OCI-LY7 (cell line): ENCODE results near the gene GMCL1. TPM values are rescaled to one million over a fixed set of nuclear protein-coding genes. Genes with fewer than 3 reads are reported as not detected.
A peak's percentile ranks its signal among the peaks of the same experiment; 100 is the strongest.

Experiments used
- BruUV-seq: library from RNA; stranded (reverse); fragments of 400-500 nt; replicated peaks from 2 replicates; lab custom pipeline; 2021; lab: Mats Ljungman, UMichigan
- CTCF ChIA-PET: fragments of 300-600 bp; sonication (Branson Sonifier 250); formaldehyde crosslinking; loops from one replicate; lab custom pipeline; 2022; ENCODE audit warnings: antibody characterized with exemption; ENCODE audit not compliant: unreplicated experiment; lab: Charles Lee
- POLR2A ChIA-PET: fragments of 300-600 bp; sonication (Branson Sonifier 250); formaldehyde crosslinking; loops from one replicate; lab custom pipeline; 2022; ENCODE audit warnings: antibody characterized with exemption; lab: Charles Lee
- DNase-seq: peaks from one replicate; pipeline ENCODE4 v3.0.0-alpha.2; 2015; ENCODE audit warnings: low spot score
- H2AFZ ChIP-seq: fragments of 200-600 bp; sonication (generic), shearing (Covaris generic); 2 replicates; pipeline ENCODE4 v1.6.1; 2014; ENCODE audit warnings: mild to moderate bottlenecking, antibody characterized with exemption, low read length, moderate library complexity
- H3K27ac ChIP-seq: fragments of 200-600 bp; sonication (generic); 2 replicates; pipeline ENCODE4 v1.5.1; 2014; ENCODE audit warnings: mixed run types, low read depth, mild to moderate bottlenecking, moderate library complexity, low read length, inconsistent platforms; ENCODE audit not compliant: poor library complexity, severe bottlenecking
- H3K36me3 ChIP-seq: fragments of 200-600 bp; sonication (generic); 2 replicates; pipeline ENCODE4 v1.6.1; 2014; ENCODE audit warnings: mild to moderate bottlenecking, antibody characterized with exemption, low read length, moderate library complexity, mixed read lengths; ENCODE audit not compliant: insufficient read depth
- H3K4me1 ChIP-seq: fragments of 200-600 bp; sonication (generic); 2 replicates; pipeline ENCODE4 v1.5.1; 2014; ENCODE audit warnings: mild to moderate bottlenecking, low read length; ENCODE audit not compliant: insufficient read depth, poor library complexity, severe bottlenecking
- H3K4me2 ChIP-seq: fragments of 200-600 bp; sonication (generic); 2 replicates; pipeline ENCODE4 v1.6.1; 2014; ENCODE audit warnings: mild to moderate bottlenecking, low read length
- H3K4me3 ChIP-seq: fragments of 200-600 bp; sonication (generic); 2 replicates; pipeline ENCODE4 v1.5.1; 2014; ENCODE audit warnings: mild to moderate bottlenecking, low read depth, low read length; ENCODE audit not compliant: poor library complexity, severe bottlenecking
- H3K79me2 ChIP-seq: fragments of 200-600 bp; sonication (generic); 2 replicates; pipeline ENCODE4 v1.6.1; 2016; ENCODE audit warnings: low read depth, mild to moderate bottlenecking, low read length, moderate library complexity, mixed read lengths; ENCODE audit not compliant: insufficient read depth
- H3K9me2 ChIP-seq: fragments of 200-600 bp; sonication (generic); 2 replicates; pipeline ENCODE4 v1.6.1; 2016; ENCODE audit warnings: mild to moderate bottlenecking, low read length, mixed read lengths; ENCODE audit not compliant: insufficient read depth
- H3K9me3 ChIP-seq: fragments of 200-600 bp; sonication (generic); 2 replicates; pipeline ENCODE4 v1.6.1; 2014; ENCODE audit warnings: mild to moderate bottlenecking, mixed run types, low read length, mixed read lengths
- H4K20me1 ChIP-seq: fragments of 200-600 bp; sonication (generic); 2 replicates; pipeline ENCODE4 v1.6.1; 2014; ENCODE audit warnings: mild to moderate bottlenecking, antibody characterized with exemption, low read length, moderate library complexity, mixed read lengths; ENCODE audit not compliant: insufficient read depth
- CTCF ChIP-seq: fragments of 200-600 bp; sonication (generic); conservative IDR thresholded peaks from 2 replicates; pipeline ENCODE4 v1.5.1; 2014; ENCODE audit warnings: mild to moderate bottlenecking, antibody characterized with exemption, low read length, moderate library complexity, mixed read lengths
- EZH2phosphoT487 ChIP-seq: fragments of 200-600 bp; sonication (generic); IDR thresholded peaks from 2 replicates; pipeline ENCODE4 v1.6.1; 2018; ENCODE audit warnings: low read depth, borderline replicate concordance, mild to moderate bottlenecking, mixed run types, antibody characterized with exemption, low read length, moderate library complexity, mixed read lengths
- intact Hi-C: fragments of 100-400 bp; cut with micrococcal nuclease; formaldehyde crosslinking; loops from one replicate; pipeline ENCODE4 v1.10.0; 2022; ENCODE audit not compliant: unreplicated experiment
- total RNA-seq, 2 experiments: library from RNA; depleted of rRNA in 1 of 2; stranded (reverse); fragments of >200 nt in 1 of 2; shearing (Covaris generic) in 1 of 2; gene quantifications; 2 replicates each; pipeline ENCODE4 v1.2.3, GENCODE V29; 2014 to 2022

Gene GMCL1
- total RNA-seq, 2 experiments from 2014 or later = 14.4 to 25.9 TPM

- Histone ChIP-seq H3K4me3 (no peak overlapping the region), H3K9me3 (no peaks in the 10 kb centered on the region), H4K20me1 (no peaks in the 10 kb centered on the region), H3K27ac (no peak overlapping the region), H3K79me2 (no peaks in the 10 kb centered on the region), H2AFZ (no peak overlapping the region), H3K4me2 (no peak overlapping the region), H3K4me1 (peaks cover 31% of the 10 kb centered on the region), H3K9me2 (no peaks in the 10 kb centered on the region), H3K36me3 (no peaks in the 10 kb centered on the region)
- TF ChIP-seq CTCF = no peak
- no peak for TF ChIP-seq EZH2phosphoT487
- intact Hi-C loops = no loop called here
- BruUV-seq = no TSS peak
- no peak for DNase-seq
- POLR2A ChIA-PET = interaction anchor here (0.8 to 1.4 kb wide), 2 partner anchors 17 to 23 kb away, joined by 4 to 6 read pairs; no protein-coding TSS in a partner anchor
- CTCF ChIA-PET = no interaction called here
Observed at GRCh38 chr2:69786052-69786560, 43.4 kb upstream of the GMCL1 start.

- peak; percentile 11 for DNase-seq
- Histone ChIP-seq H3K36me3 (no peaks in the 10 kb centered on the region), H3K4me2 (peak overlapping the region; percentile 82), H3K27ac (peak overlapping the region; percentile 49), H2AFZ (peak overlapping the region; percentile 99), H4K20me1 (no peaks in the 10 kb centered on the region), H3K79me2 (no peaks in the 10 kb centered on the region), H3K9me2 (no peaks in the 10 kb centered on the region), H3K4me1 (peaks cover 36% of the 10 kb centered on the region), H3K9me3 (no peaks in the 10 kb centered on the region), H3K4me3 (peak overlapping the region; percentile 61)
- TF ChIP-seq CTCF (no peak), EZH2phosphoT487 (no peak)
- BruUV-seq = no TSS peak
- ChIA-PET CTCF (no interaction called here), POLR2A (interaction anchor here (0.9 to 2.7 kb wide), 8 partner anchors 10 to 402 kb away, joined by 3 to 11 read pairs (median 6); partner anchors contain the start of genes C2orf42 and GMCL1)
- intact Hi-C loops = no loop called here
Observed at GRCh38 chr2:69789175-69789721, 40.2 kb upstream of the GMCL1 start.
